GM23338 (cell line): ENCODE data around the gene CPLX1.

Experiments used
- CREB1 ChIP-seq: fragments of 250-450 bp; sonication (Bioruptor Pico); IDR thresholded peaks from 2 replicates; pipeline ENCODE4 v1.5.0; 2020; ENCODE audit warnings: low read depth, mild to moderate bottlenecking, moderate library complexity
- EZH2 ChIP-seq: fragments of 200-600 bp; sonication (generic); IDR thresholded peaks from one replicate; pipeline ENCODE4 v1.8.0; 2017; ENCODE audit warnings: antibody characterized with exemption, mild to moderate bottlenecking, low read depth; ENCODE audit not compliant: unreplicated experiment
- EZH2phosphoT487 ChIP-seq: fragments of 200-600 bp; sonication (generic); IDR thresholded peaks from one replicate; pipeline ENCODE4 v1.8.1; 2018; ENCODE audit warnings: antibody characterized with exemption; ENCODE audit not compliant: unreplicated experiment
- JUNB ChIP-seq: IDR thresholded peaks from one replicate; pipeline ENCODE4 v1.6.1; 2016; ENCODE audit warnings: antibody characterized with exemption; ENCODE audit not compliant: unreplicated experiment
- NANOG ChIP-seq: IDR thresholded peaks from 2 replicates; pipeline ENCODE4 v1.6.1; 2016; ENCODE audit warnings: antibody characterized with exemption, borderline replicate concordance
- POLR2AphosphoS5 ChIP-seq: IDR thresholded peaks from 2 replicates; pipeline ENCODE4 v1.6.1; 2016; ENCODE audit warnings: antibody characterized with exemption, low read depth
- STAT1 ChIP-seq: IDR thresholded peaks from one replicate; pipeline ENCODE4 v1.6.1; 2016; ENCODE audit warnings: antibody characterized with exemption; ENCODE audit not compliant: unreplicated experiment
- ZNF114 ChIP-seq: fragments of 250-450 bp; sonication (Bioruptor Pico); IDR thresholded peaks from 2 replicates; pipeline ENCODE4 v1.5.0; 2020; ENCODE audit warnings: mild to moderate bottlenecking, moderate library complexity
- ZNF331 ChIP-seq: fragments of 250-450 bp; sonication (Bioruptor Pico); IDR thresholded peaks from 2 replicates; pipeline ENCODE4 v1.5.0; 2020; ENCODE audit warnings: low read depth, mild to moderate bottlenecking, moderate library complexity
- TF ChIP-seq, protein P1 (sequence below), 2 experiments: fragments of 200-600 bp in 1 of 2; sonication (generic) in 1 of 2; conservative IDR thresholded peaks; 2 replicates each; pipeline versions ENCODE4 v1.5.1 to v1.6.1; 2016 to 2017; ENCODE audit warnings: antibody characterized with exemption in 2 of 2, low read depth in 2 of 2, mild to moderate bottlenecking in 2 of 2, moderate library complexity in 1 of 2
- TF ChIP-seq, protein P2 (sequence below): IDR thresholded peaks from 2 replicates; pipeline ENCODE4 v1.6.1; 2016; ENCODE audit warnings: antibody characterized with exemption
- TF ChIP-seq, protein P3 (sequence below): IDR thresholded peaks from one replicate; pipeline ENCODE4 v1.6.1; 2018; ENCODE audit warnings: antibody characterized with exemption; ENCODE audit not compliant: unreplicated experiment

DNA sequence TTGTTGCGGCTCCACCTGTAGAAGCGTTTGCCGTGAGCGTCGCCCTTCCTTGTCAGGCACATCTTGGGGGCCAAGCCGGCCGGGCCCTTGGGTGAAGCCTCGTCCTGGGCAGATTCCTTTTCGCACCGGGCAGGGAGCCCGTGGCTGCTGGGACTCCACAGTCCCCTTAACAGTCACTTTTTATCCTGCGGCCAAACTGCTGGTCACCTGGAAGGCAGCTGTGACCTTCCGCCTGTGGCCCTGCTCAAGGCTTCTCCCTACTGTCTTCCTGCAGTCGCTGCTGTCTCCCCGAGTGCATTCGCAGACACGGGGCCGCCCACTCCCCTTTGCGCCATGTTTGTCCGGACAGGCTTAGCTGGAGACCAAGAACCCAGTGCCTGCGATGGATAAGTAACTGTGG is 65.3 kb downstream of the CPLX1 start:
- TF ChIP-seq, protein P1, sequence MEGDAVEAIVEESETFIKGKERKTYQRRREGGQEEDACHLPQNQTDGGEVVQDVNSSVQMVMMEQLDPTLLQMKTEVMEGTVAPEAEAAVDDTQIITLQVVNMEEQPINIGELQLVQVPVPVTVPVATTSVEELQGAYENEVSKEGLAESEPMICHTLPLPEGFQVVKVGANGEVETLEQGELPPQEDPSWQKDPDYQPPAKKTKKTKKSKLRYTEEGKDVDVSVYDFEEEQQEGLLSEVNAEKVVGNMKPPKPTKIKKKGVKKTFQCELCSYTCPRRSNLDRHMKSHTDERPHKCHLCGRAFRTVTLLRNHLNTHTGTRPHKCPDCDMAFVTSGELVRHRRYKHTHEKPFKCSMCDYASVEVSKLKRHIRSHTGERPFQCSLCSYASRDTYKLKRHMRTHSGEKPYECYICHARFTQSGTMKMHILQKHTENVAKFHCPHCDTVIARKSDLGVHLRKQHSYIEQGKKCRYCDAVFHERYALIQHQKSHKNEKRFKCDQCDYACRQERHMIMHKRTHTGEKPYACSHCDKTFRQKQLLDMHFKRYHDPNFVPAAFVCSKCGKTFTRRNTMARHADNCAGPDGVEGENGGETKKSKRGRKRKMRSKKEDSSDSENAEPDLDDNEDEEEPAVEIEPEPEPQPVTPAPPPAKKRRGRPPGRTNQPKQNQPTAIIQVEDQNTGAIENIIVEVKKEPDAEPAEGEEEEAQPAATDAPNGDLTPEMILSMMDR (conservative IDR thresholded peaks at IDR 0.05; ENCODE audit: low read depth in 2 of 2): no peak
- TF ChIP-seq POLR2AphosphoS5 (no peak), EZH2 (no peak), STAT1 (no peak), EZH2phosphoT487 (no peak), ZNF114 (no peak), JUNB (no peak), CREB1 (CRISPR knock-in tag) (no peak), ZNF331 (CRISPR knock-in tag) (no peak), NANOG (no peak)
- TF ChIP-seq, protein P2, sequence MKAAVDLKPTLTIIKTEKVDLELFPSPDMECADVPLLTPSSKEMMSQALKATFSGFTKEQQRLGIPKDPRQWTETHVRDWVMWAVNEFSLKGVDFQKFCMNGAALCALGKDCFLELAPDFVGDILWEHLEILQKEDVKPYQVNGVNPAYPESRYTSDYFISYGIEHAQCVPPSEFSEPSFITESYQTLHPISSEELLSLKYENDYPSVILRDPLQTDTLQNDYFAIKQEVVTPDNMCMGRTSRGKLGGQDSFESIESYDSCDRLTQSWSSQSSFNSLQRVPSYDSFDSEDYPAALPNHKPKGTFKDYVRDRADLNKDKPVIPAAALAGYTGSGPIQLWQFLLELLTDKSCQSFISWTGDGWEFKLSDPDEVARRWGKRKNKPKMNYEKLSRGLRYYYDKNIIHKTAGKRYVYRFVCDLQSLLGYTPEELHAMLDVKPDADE: no peak
- TF ChIP-seq, protein P3, sequence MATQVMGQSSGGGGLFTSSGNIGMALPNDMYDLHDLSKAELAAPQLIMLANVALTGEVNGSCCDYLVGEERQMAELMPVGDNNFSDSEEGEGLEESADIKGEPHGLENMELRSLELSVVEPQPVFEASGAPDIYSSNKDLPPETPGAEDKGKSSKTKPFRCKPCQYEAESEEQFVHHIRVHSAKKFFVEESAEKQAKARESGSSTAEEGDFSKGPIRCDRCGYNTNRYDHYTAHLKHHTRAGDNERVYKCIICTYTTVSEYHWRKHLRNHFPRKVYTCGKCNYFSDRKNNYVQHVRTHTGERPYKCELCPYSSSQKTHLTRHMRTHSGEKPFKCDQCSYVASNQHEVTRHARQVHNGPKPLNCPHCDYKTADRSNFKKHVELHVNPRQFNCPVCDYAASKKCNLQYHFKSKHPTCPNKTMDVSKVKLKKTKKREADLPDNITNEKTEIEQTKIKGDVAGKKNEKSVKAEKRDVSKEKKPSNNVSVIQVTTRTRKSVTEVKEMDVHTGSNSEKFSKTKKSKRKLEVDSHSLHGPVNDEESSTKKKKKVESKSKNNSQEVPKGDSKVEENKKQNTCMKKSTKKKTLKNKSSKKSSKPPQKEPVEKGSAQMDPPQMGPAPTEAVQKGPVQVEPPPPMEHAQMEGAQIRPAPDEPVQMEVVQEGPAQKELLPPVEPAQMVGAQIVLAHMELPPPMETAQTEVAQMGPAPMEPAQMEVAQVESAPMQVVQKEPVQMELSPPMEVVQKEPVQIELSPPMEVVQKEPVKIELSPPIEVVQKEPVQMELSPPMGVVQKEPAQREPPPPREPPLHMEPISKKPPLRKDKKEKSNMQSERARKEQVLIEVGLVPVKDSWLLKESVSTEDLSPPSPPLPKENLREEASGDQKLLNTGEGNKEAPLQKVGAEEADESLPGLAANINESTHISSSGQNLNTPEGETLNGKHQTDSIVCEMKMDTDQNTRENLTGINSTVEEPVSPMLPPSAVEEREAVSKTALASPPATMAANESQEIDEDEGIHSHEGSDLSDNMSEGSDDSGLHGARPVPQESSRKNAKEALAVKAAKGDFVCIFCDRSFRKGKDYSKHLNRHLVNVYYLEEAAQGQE: no peak
